ENCODE measurements around the gene LDLRAD4.
A peak's percentile ranks its signal among the peaks of the same experiment; 100 is the strongest.

Gene LDLRAD4

GRCh38 chr18:13309748-13310670, 91.4 kb downstream of the LDLRAD4 start:
- no peak for DNase-seq

GRCh38 chr18:13311193-13311592, 92.6 kb downstream of the LDLRAD4 start:
- no peak for DNase-seq

- DNase-seq, result no peak
These were observed 94.0 kb downstream of the LDLRAD4 start for GRCh38 chr18:13312515-13312914.

- DNase-seq, result peak in 2 of 5 donors; percentile 7 to 33
These were observed 94.6 kb downstream of the LDLRAD4 start for GRCh38 chr18:13313006-13313686.

- DNase-seq, result no peak
These were observed 96.4 kb downstream of the LDLRAD4 start for GRCh38 chr18:13315000-13315399.

- DNase-seq, result no peak
These were observed 97.5 kb downstream of the LDLRAD4 start for GRCh38 chr18:13316063-13316462.

- DNase-seq, result no peak
These were observed 99.2 kb downstream of the LDLRAD4 start for GRCh38 chr18:13317801-13318200.

- DNase-seq, result no peak
These were observed 100.4 kb downstream of the LDLRAD4 start for GRCh38 chr18:13318731-13319501.

- no peak for DNase-seq
These were observed 101.1 kb downstream of the LDLRAD4 start for GRCh38 chr18:13319629-13320028.

GRCh38 chr18:13320096-13320495, 101.5 kb downstream of the LDLRAD4 start:
- no peak for DNase-seq

- DNase-seq, result no peak
These were observed 102.4 kb downstream of the LDLRAD4 start for GRCh38 chr18:13320891-13321425.

- DNase-seq, result no peak
These were observed 103.4 kb downstream of the LDLRAD4 start for GRCh38 chr18:13321923-13322322.

GRCh38 chr18:13323186-13323585, 104.6 kb downstream of the LDLRAD4 start:
- DNase-seq, result no peak

- no peak for DNase-seq
These were observed 106.3 kb downstream of the LDLRAD4 start for GRCh38 chr18:13324880-13325279.

GRCh38 chr18:13328213-13328612, 109.7 kb downstream of the LDLRAD4 start:
- DNase-seq, result no peak

- DNase-seq, result no peak
These were observed 112.4 kb downstream of the LDLRAD4 start for GRCh38 chr18:13330996-13331395.

GRCh38 chr18:13331846-13332245, 113.3 kb downstream of the LDLRAD4 start:
- no peak for DNase-seq

- DNase-seq, result no peak
These were observed 114.3 kb downstream of the LDLRAD4 start for GRCh38 chr18:13332874-13333273.

GRCh38 chr18:13335903-13336302, 117.3 kb downstream of the LDLRAD4 start:
- no peak for DNase-seq

GRCh38 chr18:13336841-13337240, 118.3 kb downstream of the LDLRAD4 start:
- no peak for DNase-seq

GRCh38 chr18:13337369-13337768, 118.8 kb downstream of the LDLRAD4 start:
- no peak for DNase-seq

GRCh38 chr18:13338318-13338717, 119.8 kb downstream of the LDLRAD4 start:
- no peak for DNase-seq

GRCh38 chr18:13339653-13340052, 121.1 kb downstream of the LDLRAD4 start:
- DNase-seq, result no peak
